Activated CD8-positive, alpha-beta memory T cell treated with anti-CD3 and anti-CD28 coated beads for 48 hours (primary cell): ENCODE measurements around the gene NCAN.

ENCODE experiments used
- DNase-seq, 3 experiments: peaks; one replicate each; pipeline ENCODE4 v3.0.0-alpha.2; 2020; ENCODE audit warnings: low read depth in 2 of 3, low spot score in 2 of 3

NCAN gene

DNA sequence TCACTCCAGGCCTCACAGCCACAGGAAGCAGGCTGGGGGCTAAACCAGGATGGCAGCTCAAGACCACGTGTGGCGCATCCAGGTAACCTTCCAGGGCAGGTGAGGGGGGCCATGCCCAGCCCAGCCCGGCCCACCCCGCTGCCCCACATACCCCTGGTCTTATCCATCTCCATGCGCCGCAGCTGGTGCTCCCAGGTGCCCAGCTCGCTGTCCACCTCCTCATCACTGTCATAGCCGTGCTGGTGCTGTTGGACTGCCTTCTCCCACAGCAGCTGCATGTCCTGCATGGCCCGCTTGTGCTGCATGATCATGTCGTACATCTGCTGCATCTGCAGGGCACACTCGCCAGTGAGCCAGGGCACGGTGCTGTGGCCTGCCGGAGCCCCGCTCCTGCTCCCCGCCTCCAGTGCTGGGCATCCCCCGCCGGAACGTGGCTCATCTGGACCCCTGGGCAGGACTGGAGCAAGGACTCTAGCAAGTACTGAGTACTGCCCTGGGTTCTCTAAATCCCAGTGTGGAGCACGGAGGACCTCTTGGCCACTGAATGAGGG lies 67.4 kb downstream of the NCAN start:
- no peak for DNase-seq

DNA sequence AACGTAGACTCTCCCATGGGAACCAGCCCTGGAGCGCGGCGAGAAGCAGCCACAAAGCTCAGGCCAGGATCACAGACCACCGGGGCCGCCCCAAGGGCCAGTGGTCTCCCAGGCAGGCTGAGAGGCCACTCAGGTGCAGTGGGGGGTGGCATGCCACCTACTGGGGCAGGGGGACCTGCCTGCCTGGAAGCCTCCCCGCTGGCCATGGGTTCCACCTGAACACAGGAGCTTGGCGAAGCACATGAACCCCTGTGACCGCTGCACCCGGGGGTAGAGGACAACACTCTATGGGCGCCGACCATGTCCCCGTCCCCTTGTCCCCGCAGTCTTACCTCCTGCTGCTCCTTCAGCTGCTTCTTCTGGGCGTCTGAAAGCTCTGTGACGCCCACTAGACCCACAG lies 68.1 kb downstream of the NCAN start:
- DNase-seq = no peak

DNA sequence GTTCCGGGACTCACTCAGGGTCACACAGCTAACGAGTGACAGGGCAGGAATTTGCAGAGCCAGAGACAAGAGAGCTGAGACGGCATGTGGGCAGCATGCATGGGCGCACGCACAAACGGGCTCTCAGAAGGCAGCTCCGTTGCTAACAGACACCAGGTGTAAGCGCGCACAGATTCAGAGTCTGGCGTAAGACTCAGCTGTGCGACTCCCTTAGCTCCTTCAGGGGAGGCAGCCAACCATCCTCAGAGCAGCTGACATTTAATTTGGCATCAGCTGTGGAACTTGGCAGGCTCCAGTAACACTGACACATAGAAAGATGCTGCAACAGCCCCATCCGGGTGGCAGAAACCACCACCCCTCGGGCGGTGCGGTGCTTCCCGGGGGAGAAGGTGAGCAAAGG lies 68.8 kb downstream of the NCAN start:
- no peak for DNase-seq

DNA sequence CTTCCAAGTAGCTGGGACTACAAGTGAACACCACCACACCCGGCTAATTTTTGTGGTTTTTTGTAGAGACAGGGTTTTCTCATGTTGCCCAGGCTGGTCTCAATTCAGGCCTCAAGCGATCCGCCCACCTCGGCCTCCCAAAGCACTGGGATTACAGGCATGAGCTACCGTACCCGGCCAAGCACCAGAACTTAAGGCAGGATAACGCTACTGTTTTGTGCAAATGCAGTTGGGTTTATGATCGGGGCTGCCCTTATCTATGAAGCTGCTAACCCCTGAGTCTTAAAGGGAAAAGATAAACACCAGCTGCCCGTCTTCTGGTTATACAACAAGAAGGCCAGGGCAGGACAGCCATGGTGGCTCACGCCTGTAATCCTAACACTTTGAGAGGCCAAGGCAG lies 73.9 kb downstream of the NCAN start:
- DNase-seq = no peak

DNA sequence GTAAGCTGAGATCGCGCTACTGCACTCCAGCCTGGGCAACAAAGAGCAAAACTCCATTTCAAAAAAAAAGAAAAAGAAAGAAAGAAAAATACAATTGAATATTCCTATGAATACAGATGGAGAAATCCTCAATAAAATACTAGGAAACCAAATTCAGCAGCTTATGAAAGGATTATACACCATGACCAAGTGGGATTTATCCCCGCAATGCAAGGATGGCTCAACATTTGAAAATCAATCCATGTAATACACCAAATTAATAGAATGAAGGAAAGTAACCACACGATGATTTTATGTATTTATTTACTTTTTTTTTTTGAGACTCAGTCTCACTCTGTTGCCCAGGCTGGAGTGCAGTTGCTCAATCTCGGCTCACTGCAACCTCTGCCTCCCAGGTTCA lies 80.8 kb downstream of the NCAN start:
- DNase-seq = no peak

DNA sequence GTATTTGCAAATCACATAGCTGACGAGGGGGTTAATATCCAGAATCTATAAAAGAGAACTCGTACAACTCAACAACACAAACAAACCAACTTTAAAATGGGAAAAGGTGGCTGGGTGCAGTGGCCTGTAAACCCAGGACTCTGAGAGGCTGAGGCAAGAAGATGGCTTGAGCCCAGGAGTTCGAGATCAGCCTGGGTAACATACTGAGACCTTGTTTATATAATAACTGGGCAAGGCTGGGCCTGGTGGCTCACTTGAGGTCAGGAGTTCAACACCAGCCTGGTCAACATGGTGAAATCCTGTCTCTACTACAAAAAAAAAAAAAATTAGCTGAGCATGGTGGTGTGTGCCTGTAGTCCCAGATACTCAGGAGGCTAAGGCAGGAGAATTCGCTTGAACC lies 83.2 kb downstream of the NCAN start:
- no peak for DNase-seq

DNA sequence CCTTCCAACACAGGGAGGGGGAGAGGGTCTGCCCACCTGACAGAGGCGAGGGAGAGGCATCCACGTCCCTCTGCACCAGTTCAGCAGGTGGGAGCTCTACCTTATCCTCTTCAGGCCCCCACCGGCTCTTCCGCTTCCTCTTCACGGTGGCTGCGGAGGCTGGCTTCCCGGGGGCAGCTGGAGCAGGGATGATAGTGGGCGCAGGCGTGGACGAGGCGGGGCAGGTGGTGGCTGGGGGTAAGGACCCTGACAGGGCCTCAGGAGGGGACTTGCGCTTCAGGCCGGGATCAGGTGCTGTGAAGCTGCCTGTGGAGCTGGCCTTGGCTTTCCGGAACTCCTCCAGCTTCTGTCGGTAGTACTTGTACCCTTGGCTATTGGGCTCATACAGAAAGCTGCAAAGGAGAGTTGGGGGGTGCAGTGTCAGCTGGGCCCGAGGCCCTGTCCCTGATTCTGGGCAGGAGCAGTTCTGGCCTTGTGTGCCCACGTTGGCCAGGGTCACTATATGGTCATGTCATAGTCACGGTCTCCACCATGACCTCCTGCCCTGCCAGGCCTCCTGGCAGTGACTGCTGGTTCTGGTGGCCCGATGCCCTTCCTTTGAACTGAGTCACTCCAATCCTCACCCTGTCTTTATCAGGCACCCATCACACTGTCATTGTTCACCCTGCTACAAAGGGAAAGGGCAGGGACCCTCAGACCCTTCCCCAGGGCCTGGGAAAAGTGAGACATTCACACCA lies 85.4 kb downstream of the NCAN start:
- no peak for DNase-seq

DNA sequence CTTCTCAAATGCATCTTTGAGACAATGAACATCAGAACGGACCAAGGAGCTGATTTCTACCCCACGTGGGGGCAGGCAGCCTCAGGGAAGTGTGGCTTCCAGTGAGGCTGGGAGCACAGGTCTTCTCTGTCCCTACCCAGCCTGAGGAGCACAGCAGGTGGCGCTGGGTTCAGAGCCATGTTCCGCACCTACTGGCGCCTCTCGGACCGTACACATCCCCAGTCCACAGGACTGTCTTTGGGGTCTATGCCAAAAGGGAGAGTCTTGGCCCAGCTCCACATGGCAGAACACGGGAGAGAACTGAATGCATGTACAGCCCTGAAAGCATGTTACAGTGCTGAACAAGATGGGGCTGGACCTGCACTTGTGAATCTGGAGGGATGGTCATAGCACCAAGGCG lies 86.0 kb downstream of the NCAN start:
- no peak for DNase-seq

DNA sequence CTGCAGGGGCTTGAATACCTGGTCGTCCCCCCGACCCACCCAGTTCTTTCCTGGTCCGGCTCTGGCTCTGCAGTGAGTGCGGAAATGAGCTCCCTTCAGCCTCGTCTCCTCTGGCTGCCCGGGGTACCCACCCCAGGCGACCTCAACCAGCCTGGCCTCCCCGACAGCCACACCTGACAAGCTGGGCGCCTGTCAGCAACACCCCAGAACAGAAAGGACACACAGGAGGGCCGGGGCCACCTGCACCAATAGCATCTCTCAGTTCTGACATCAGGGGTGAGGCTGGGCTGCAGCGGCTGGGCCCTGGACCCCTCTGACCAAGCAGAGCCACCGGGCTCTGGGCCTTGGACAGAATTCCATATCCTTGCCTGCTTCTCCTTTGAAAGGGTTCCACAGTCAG lies 88.9 kb downstream of the NCAN start:
- DNase-seq = no peak
